HepG2 (cell line): ENCODE results near the gene SEC61G. TPM values are rescaled to one million over a fixed set of nuclear protein-coding genes. Genes with fewer than 3 reads are reported as not detected.

Experiments used
- ASH2L ChIP-seq: fragments of 300-600, 200-600 bp; sonication (generic); IDR thresholded peaks from 2 replicates; pipeline ENCODE4 v1.7.0; 2017; ENCODE audit warnings: low read depth, mild to moderate bottlenecking, moderate library complexity, mixed read lengths, low read length; ENCODE audit not compliant: insufficient read length
- ATF1 ChIP-seq: IDR thresholded peaks from 2 replicates; pipeline ENCODE4 v1.6.1; 2016; ENCODE audit warnings: mild to moderate bottlenecking, control low read depth
- DMAP1 ChIP-seq: IDR thresholded peaks from 2 replicates; pipeline ENCODE4 v1.6.1; 2016
- HCFC1 ChIP-seq: fragments of 150-350 bp; IDR thresholded peaks from 2 replicates; pipeline ENCODE4 v1.6.1; 2014; ENCODE audit warnings: low read depth, low read length
- HNF4G ChIP-seq, 2 experiments: sonication (generic) in 1 of 2; formaldehyde crosslinking in 1 of 2; IDR thresholded peaks; 2 replicates each; pipeline versions ENCODE4 v1.4.0 to v1.6.1; 2011 to 2020; ENCODE audit warnings: borderline replicate concordance in 2 of 2, low read depth in 2 of 2, mild to moderate bottlenecking in 2 of 2, low read length in 1 of 2, missing genetic modification reagents in 1 of 2, moderate library complexity in 1 of 2
- IRF2 ChIP-seq: IDR thresholded peaks from 2 replicates; pipeline ENCODE4 v1.6.1; 2018; ENCODE audit warnings: missing genetic modification reagents, missing compliant biosample characterization
- ISX ChIP-seq: sonication (generic); formaldehyde crosslinking; conservative IDR thresholded peaks from 2 replicates; pipeline ENCODE4 v1.5.0; 2020; ENCODE audit warnings: missing genetic modification reagents
- TRIM24 ChIP-seq: sonication (generic); formaldehyde crosslinking; IDR thresholded peaks from 2 replicates; pipeline ENCODE4 v1.8.0; 2022; ENCODE audit warnings: mild to moderate bottlenecking, missing genetic modification reagents
- ZBTB7B ChIP-seq: sonication (generic); formaldehyde crosslinking; IDR thresholded peaks from 2 replicates; pipeline ENCODE4 v1.4.0; 2020; ENCODE audit warnings: missing genetic modification reagents
- ZNF335 ChIP-seq: sonication (generic); formaldehyde crosslinking; IDR thresholded peaks from 2 replicates; pipeline ENCODE4 v1.4.0; 2020; ENCODE audit warnings: missing genetic modification reagents
- ZNF367 ChIP-seq: sonication (generic); formaldehyde crosslinking; IDR thresholded peaks from 2 replicates; pipeline ENCODE4 v1.4.0; 2020; ENCODE audit warnings: missing genetic modification reagents, borderline replicate concordance
- ZNF816 ChIP-seq: sonication (generic); formaldehyde crosslinking; IDR thresholded peaks from 2 replicates; pipeline ENCODE4 v1.8.0; 2022; ENCODE audit warnings: missing genetic modification reagents, mild to moderate bottlenecking, borderline replicate concordance
- polyA plus RNA-seq, 8 experiments: library from polyadenylated mRNA; depleted of rRNA in 3 of 8; stranded (reverse) in 7 of 8; unstranded in 1 of 8; fragments of >200 nt; fragmentation: Illumina TruSeq in 4 of 8; extraction: Trizol in 4 of 8; gene quantifications; 2 replicates each; pipeline versions ENCODE4 v1.2.1 to v1.2.3, GENCODE V29; 2011 to 2016; ENCODE audit warnings: low read depth in 4 of 8, missing spikeins in 1 of 8, mixed read lengths in 1 of 8; ENCODE audit not compliant: insufficient read depth in 1 of 8
- total RNA-seq, 5 experiments: library from RNA; depleted of rRNA; stranded (reverse); fragments of >200 nt; fragmentation: Illumina TruSeq; extraction: Trizol; gene quantifications; 2 replicates each; pipeline ENCODE4 v1.2.3, GENCODE V29; 2016; ENCODE audit warnings: low read depth in 1 of 5
- TF ChIP-seq, protein P1 (sequence below): sonication (generic); formaldehyde crosslinking; IDR thresholded peaks from 2 replicates; pipeline ENCODE4 v1.8.0; 2022; ENCODE audit warnings: missing genetic modification reagents, low read depth, mild to moderate bottlenecking, borderline replicate concordance
- TF ChIP-seq, protein P2 (sequence below): IDR thresholded peaks from 2 replicates; pipeline ENCODE4 v1.6.1; 2012; ENCODE audit warnings: low read depth, low read length, improper control_type of control experiment
- TF ChIP-seq, protein P3 (sequence below): sonication (generic); formaldehyde crosslinking; IDR thresholded peaks from 2 replicates; pipeline ENCODE4 v1.4.0; 2020; ENCODE audit warnings: mild to moderate bottlenecking, low read depth, missing genetic modification reagents
- TF ChIP-seq, protein P4 (sequence below): sonication (generic); formaldehyde crosslinking; IDR thresholded peaks from 2 replicates; pipeline ENCODE4 v1.9.0; 2021; ENCODE audit warnings: missing genetic modification reagents, borderline replicate concordance
- TF ChIP-seq, protein P5 (sequence below): sonication (generic); formaldehyde crosslinking; IDR thresholded peaks from 2 replicates; pipeline ENCODE4 v1.4.0; 2020; ENCODE audit warnings: mild to moderate bottlenecking, missing genetic modification reagents
- TF ChIP-seq, protein P6 (sequence below): IDR thresholded peaks from 2 replicates; pipeline ENCODE4 v1.6.1; 2016; ENCODE audit warnings: mild to moderate bottlenecking, missing biosample characterization, missing genetic modification reagents
- TF ChIP-seq, protein P7 (sequence below): IDR thresholded peaks from 2 replicates; pipeline ENCODE4 v1.6.1; 2018; ENCODE audit warnings: missing genetic modification reagents

Gene SEC61G
- total and polyA plus RNA-seq, 2 of the 13 experiments (the other 11 are each of a cell fraction or from before 2014, with no cell fraction given): 126 to 328 TPM

DNA sequence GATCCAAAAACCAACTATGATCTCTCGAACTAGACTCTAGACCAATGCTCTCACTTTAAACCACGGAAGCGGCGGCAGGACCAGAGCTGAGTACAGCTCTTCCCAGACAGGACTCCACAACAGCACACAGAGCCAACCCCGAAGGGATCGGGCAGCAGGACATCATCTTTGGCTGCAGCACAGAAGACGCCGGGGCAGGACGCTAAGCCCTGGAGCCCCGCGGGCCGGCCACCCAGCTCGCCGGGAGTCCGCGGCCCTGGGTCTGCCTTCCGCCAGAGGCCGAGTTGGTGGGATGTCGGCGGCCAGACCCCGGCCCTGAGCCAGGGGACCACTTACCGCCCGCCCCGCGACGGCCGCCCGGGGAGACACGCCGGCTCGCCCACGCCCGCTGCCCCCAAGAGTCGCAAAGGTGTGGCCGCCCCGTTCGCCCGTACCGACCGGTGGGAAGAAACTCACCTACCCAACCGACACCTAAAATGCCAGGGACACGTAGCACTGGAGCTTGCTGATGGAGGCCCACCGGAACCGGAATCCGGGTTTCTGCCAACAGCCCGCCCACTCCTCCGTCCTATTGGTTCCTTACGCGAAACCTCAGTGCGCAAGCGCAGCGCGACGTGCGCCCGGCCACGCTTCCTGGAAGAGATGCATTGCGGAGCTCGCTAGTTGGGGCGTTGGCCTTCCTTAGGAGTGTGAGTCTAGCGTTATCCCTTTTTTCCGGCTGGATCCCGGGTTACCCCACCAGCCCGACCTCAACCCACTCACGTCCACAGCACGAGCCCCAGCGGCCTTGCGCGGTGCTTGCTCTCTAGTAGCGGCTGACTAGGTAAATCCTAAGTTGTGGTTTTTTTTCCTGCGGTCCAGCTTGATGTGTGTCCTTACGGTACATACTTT lies at the start of gene SEC61G (continued):
- TF ChIP-seq, protein P1, sequence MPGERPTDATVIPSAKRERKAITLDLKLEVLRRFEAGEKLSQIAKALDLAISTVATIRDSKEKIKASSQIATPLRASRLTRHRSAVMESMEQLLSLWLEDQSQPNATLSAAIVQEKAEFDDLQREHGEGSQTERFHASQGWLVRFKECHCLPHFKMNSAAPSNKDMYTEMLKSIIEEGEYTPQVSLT (CRISPR knock-in tag): peak; percentile 47; the same call in 1 of the 2 replicates
- no peak for TF ChIP-seq TRIM24 (CRISPR knock-in tag)
- no peak for TF ChIP-seq ASH2L
- TF ChIP-seq HCFC1: peak; percentile 47; the same call in 1 of the 2 replicates
- 0 out of 2 replicates have a peak, but pooled peaks have one; percentile 83 for TF ChIP-seq ISX (CRISPR knock-in tag)
- TF ChIP-seq, protein P2, sequence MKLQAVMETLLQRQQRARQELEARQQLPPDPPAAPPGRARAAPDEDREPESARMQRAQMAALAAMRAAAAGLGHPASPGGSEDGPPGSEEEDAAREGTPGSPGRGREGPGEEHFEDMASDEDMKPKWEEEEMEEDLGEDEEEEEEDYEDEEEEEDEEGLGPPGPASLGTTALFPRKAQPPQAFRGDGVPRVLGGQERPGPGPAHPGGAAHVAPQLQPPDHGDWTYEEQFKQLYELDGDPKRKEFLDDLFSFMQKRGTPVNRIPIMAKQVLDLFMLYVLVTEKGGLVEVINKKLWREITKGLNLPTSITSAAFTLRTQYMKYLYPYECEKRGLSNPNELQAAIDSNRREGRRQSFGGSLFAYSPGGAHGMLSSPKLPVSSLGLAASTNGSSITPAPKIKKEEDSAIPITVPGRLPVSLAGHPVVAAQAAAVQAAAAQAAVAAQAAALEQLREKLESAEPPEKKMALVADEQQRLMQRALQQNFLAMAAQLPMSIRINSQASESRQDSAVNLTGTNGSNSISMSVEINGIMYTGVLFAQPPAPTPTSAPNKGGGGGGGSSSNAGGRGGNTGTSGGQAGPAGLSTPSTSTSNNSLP: no peak
- TF ChIP-seq DMAP1 (CRISPR knock-in tag): peak; percentile 96
- no peak for TF ChIP-seq ZNF335
- peak; percentile 62; the same call in 1 of the 2 replicates for TF ChIP-seq IRF2
- TF ChIP-seq ZBTB7B (CRISPR knock-in tag): no peak
- TF ChIP-seq, protein P3, sequence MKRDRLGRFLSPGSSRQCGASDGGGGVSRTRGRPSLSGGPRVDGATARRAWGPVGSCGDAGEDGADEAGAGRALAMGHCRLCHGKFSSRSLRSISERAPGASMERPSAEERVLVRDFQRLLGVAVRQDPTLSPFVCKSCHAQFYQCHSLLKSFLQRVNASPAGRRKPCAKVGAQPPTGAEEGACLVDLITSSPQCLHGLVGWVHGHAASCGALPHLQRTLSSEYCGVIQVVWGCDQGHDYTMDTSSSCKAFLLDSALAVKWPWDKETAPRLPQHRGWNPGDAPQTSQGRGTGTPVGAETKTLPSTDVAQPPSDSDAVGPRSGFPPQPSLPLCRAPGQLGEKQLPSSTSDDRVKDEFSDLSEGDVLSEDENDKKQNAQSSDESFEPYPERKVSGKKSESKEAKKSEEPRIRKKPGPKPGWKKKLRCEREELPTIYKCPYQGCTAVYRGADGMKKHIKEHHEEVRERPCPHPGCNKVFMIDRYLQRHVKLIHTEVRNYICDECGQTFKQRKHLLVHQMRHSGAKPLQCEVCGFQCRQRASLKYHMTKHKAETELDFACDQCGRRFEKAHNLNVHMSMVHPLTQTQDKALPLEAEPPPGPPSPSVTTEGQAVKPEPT (CRISPR knock-in tag): peak; percentile 66; the same call in 1 of the 2 replicates
- TF ChIP-seq HNF4G (IDR thresholded peaks at IDR 0.05; ENCODE audit: borderline replicate concordance, low read depth, low read length): no peak
- TF ChIP-seq HNF4G (CRISPR knock-in tag; IDR thresholded peaks at IDR 0.05; ENCODE audit: borderline replicate concordance, low read depth): no peak
- TF ChIP-seq, protein P4, sequence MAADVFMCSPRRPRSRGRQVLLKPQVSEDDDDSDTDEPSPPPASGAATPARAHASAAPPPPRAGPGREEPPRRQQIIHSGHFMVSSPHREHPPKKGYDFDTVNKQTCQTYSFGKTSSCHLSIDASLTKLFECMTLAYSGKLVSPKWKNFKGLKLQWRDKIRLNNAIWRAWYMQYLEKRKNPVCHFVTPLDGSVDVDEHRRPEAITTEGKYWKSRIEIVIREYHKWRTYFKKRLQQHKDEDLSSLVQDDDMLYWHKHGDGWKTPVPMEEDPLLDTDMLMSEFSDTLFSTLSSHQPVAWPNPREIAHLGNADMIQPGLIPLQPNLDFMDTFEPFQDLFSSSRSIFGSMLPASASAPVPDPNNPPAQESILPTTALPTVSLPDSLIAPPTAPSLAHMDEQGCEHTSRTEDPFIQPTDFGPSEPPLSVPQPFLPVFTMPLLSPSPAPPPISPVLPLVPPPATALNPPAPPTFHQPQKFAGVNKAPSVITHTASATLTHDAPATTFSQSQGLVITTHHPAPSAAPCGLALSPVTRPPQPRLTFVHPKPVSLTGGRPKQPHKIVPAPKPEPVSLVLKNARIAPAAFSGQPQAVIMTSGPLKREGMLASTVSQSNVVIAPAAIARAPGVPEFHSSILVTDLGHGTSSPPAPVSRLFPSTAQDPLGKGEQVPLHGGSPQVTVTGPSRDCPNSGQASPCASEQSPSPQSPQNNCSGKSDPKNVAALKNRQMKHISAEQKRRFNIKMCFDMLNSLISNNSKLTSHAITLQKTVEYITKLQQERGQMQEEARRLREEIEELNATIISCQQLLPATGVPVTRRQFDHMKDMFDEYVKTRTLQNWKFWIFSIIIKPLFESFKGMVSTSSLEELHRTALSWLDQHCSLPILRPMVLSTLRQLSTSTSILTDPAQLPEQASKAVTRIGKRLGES (CRISPR knock-in tag): no peak
- TF ChIP-seq, protein P5, sequence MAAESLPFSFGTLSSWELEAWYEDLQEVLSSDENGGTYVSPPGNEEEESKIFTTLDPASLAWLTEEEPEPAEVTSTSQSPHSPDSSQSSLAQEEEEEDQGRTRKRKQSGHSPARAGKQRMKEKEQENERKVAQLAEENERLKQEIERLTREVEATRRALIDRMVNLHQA (CRISPR knock-in tag): no peak
- TF ChIP-seq, protein P6, sequence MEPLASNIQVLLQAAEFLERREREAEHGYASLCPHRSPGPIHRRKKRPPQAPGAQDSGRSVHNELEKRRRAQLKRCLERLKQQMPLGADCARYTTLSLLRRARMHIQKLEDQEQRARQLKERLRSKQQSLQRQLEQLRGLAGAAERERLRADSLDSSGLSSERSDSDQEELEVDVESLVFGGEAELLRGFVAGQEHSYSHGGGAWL (CRISPR knock-in tag): peak; percentile 65; the same call in 1 of the 2 replicates
- TF ChIP-seq ZNF816 (CRISPR knock-in tag): peak; percentile 82; the same call in 1 of the 2 replicates
- TF ChIP-seq, protein P7, sequence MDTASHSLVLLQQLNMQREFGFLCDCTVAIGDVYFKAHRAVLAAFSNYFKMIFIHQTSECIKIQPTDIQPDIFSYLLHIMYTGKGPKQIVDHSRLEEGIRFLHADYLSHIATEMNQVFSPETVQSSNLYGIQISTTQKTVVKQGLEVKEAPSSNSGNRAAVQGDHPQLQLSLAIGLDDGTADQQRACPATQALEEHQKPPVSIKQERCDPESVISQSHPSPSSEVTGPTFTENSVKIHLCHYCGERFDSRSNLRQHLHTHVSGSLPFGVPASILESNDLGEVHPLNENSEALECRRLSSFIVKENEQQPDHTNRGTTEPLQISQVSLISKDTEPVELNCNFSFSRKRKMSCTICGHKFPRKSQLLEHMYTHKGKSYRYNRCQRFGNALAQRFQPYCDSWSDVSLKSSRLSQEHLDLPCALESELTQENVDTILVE (CRISPR knock-in tag): peak; percentile 33; the same call in 1 of the 2 replicates
- TF ChIP-seq ATF1 (CRISPR knock-in tag): peak; percentile 47; the same call in 1 of the 2 replicates
- no peak for TF ChIP-seq ZNF367 (CRISPR knock-in tag)
